Measurements from ENCODE around the gene GON4L. TPM values are rescaled to one million over a fixed set of nuclear protein-coding genes. Genes with fewer than 3 reads are reported as not detected.

The GON4L gene, protein sequence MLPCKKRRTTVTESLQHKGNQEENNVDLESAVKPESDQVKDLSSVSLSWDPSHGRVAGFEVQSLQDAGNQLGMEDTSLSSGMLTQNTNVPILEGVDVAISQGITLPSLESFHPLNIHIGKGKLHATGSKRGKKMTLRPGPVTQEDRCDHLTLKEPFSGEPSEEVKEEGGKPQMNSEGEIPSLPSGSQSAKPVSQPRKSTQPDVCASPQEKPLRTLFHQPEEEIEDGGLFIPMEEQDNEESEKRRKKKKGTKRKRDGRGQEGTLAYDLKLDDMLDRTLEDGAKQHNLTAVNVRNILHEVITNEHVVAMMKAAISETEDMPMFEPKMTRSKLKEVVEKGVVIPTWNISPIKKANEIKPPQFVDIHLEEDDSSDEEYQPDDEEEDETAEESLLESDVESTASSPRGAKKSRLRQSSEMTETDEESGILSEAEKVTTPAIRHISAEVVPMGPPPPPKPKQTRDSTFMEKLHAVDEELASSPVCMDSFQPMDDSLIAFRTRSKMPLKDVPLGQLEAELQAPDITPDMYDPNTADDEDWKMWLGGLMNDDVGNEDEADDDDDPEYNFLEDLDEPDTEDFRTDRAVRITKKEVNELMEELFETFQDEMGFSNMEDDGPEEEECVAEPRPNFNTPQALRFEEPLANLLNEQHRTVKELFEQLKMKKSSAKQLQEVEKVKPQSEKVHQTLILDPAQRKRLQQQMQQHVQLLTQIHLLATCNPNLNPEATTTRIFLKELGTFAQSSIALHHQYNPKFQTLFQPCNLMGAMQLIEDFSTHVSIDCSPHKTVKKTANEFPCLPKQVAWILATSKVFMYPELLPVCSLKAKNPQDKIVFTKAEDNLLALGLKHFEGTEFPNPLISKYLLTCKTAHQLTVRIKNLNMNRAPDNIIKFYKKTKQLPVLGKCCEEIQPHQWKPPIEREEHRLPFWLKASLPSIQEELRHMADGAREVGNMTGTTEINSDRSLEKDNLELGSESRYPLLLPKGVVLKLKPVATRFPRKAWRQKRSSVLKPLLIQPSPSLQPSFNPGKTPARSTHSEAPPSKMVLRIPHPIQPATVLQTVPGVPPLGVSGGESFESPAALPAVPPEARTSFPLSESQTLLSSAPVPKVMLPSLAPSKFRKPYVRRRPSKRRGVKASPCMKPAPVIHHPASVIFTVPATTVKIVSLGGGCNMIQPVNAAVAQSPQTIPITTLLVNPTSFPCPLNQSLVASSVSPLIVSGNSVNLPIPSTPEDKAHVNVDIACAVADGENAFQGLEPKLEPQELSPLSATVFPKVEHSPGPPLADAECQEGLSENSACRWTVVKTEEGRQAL (N-terminal part only)
- polyA plus RNA-seq (2011; rRNA removed) (22.3 and 24.5 TPM in 2 replicates), polyA minus RNA-seq (2011; rRNA and poly(A)+ RNA removed) (38.8 and 43.6 TPM in 2 replicates)

DNA sequence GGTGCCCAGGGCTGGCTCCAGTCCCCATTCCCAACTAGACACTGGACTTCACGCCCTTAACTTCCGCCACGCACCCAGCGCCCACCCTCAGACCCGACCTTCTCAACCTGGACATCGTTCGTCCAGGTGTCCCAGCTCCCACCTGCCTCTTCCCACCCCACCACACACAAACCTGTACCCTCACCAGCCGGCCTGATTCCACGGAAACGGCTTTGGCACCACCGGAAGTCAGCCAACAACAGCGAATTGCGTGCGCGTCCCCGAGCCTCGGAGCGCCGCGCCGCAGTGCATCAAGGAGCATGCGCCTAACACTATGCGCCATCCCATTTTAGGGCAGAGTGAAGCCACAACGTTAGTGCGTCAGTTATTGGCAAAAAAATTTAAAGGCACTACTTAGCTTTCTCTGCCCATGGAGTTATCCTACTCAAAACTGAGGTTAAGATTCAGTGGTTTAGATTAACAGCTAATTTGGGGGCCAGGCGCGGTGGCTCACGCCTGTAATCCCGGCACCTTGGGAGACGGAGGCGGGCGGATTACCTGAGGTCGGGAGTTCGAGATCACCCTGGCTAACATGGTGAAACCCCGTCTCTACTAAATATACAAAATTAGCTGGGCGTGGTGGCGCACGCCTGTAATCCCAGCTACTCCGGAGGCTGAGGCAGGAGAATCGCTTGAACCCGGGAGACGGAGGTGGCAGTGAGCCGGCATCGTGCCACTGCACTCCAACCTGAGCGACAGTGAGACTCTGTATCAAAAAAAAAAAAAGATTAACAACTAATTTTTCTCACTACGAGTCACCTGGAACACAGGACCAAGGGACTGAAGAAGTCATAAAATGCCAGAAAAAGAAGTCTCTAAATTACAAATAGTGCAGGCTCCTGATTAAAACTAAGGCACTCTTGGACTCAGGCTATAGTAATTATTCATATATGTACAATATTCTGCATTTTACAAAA lies at the start of gene GON4L:
GON4L (minus strand) TSS at position 240 of the 956 bp plus-strand sequence. CDS start 3,434 bp downstream, outside the sequence.
- peak; percentile 75 for DNase-seq (ENCODE audit: low read depth, low spot score)
- Histone ChIP-seq H3K9me3 (ENCODE audit: control insufficient read depth, insufficient read depth, low read length) (no peaks in the 10 kb centered on the region; the same call in 1 of the 2 replicates), H3K27ac (ENCODE audit: low read depth, low read length) (peak within 1 kb of the TSS; percentile 39), H3K4me3 (ENCODE audit: low read depth, low read length) (peak within 1 kb of the TSS; percentile 97), H3K27me3 (ENCODE audit: control insufficient read depth, insufficient read depth, low read length) (no peaks in the 10 kb centered on the region)
- no peak for TF ChIP-seq CTCF (IDR thresholded peaks at IDR 0.05; ENCODE audit: low read depth, low read length)
- ChIA-PET POLR2A (interaction anchor here (0.6 kb wide), 1 partner anchor 82 kb away, joined by 4 read pairs; no protein-coding TSS in a partner anchor), CTCF (no interaction called here)

- Histone ChIP-seq H3K27me3 (ENCODE audit: control insufficient read depth, insufficient read depth, low read length) (no peaks in the 10 kb centered on the region), H3K9me3 (ENCODE audit: control insufficient read depth, insufficient read depth, low read length) (no peaks in the 10 kb centered on the region), H3K27ac (ENCODE audit: low read depth, low read length) (no peak overlapping the region), H3K4me3 (ENCODE audit: low read depth, low read length) (no peak overlapping the region)
- ChIA-PET CTCF (interaction anchor here (1.2 kb wide), 1 partner anchor 85 kb away, joined by 5 read pairs; no protein-coding TSS in a partner anchor), POLR2A (no interaction called here)
- TF ChIP-seq CTCF (IDR thresholded peaks at IDR 0.05; ENCODE audit: low read depth, low read length): no peak
- no peak for DNase-seq (ENCODE audit: low read depth, low spot score)
Measured at GRCh38 chr1:155904261-155904660, 47.2 kb upstream of the GON4L start.

DNA sequence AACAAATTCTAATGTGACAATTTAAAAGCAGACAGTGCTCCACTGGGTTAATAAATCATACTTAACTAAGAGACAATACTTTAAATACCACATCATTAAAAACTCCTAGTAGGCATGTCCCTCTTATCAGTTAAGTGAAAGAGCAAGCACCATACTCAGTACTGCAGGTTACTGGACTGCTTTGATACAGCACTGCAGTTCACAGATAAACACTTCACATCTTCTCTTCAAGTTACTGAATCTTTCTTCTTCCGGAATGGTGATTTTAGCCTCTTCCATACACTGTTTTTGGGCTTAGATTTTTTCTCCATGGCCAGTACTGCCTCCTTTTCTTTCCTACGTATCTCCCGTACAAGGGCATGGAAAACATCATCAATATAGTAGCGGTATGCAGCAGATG lies 43.1 kb upstream of the GON4L start:
- DNase-seq (ENCODE audit: low read depth, low spot score): no peak
- ChIA-PET POLR2A (no interaction called here), CTCF (interaction anchor here (0.7 kb wide), 1 partner anchor 171 kb away, joined by 3 read pairs; no protein-coding TSS in a partner anchor)
- Histone ChIP-seq H3K4me3 (ENCODE audit: low read depth, low read length) (no peak overlapping the region), H3K27ac (ENCODE audit: low read depth, low read length) (no peak overlapping the region), H3K9me3 (ENCODE audit: control insufficient read depth, insufficient read depth, low read length) (no peaks in the 10 kb centered on the region), H3K27me3 (ENCODE audit: control insufficient read depth, insufficient read depth, low read length) (no peaks in the 10 kb centered on the region)
- TF ChIP-seq CTCF (IDR thresholded peaks at IDR 0.05; ENCODE audit: low read depth, low read length): no peak

DNA sequence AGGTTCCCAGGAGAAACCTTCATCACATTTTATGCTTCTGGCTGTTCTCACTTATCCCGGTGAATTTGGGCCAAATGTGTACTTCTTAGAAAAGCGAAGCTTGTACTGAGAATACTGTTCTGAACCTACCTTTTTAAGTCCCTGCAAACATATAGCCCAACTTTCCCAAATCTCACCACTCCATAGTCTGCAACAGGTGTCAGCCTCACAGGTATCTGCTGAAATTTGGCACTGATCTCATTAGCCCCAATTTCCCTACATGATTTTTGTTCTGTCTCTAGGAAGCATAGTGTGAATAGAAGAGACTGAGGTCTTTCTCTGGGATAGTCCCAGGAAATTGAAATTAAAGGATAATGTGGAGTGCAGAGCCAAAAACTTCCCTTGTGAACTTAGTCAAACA lies 42.7 kb upstream of the GON4L start:
- POLR2A ChIA-PET: no interaction called here

More for the DNA sequence above, 42.7 kb upstream of the GON4L start:
- Histone ChIP-seq H3K9me3 (ENCODE audit: control insufficient read depth, insufficient read depth, low read length) (no peaks in the 10 kb centered on the region), H3K4me3 (ENCODE audit: low read depth, low read length) (no peak overlapping the region), H3K27me3 (ENCODE audit: control insufficient read depth, insufficient read depth, low read length) (no peaks in the 10 kb centered on the region), H3K27ac (ENCODE audit: low read depth, low read length) (no peak overlapping the region)
- DNase-seq (ENCODE audit: low read depth, low spot score): no peak
- CTCF ChIA-PET: interaction anchor here (0.7 kb wide), 1 partner anchor 170 kb away, joined by 3 read pairs; no protein-coding TSS in a partner anchor
- TF ChIP-seq CTCF (IDR thresholded peaks at IDR 0.05; ENCODE audit: low read depth, low read length): no peak

Data from AG04450 (cell line).